ENCODE data around the gene ESRP2.
A peak's percentile ranks its signal among the peaks of the same experiment; 100 is the strongest.

ESRP2 gene

DNA sequence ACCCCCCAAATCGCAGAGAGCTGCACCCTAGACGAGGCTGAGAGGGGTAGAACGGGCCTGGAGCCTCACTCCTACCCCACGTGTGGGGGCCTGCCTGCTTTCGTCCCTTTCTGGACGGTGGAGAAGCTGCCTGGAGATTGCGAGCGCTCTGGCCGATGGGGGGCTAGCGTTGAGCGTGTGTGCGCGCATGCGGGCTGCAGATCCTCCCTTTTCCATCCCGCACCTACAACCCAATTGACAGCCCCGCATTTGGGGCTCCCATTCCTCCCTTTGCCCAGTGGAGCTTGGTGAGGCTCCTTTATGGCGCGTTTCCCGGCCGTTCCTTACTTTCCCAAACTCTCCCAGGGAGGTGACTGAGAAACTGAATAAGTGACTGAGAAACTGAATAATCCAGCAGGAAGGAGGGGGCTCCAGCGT lies 907 bp upstream of the ESRP2 start:
- DNase-seq, result no peak

- peak; percentile 57 for DNase-seq
Measured at GRCh38 chr16:68236137-68236825, 354 bp upstream of the ESRP2 start.

GRCh38 chr16:68235108-68235886 lies 630 bp downstream of the ESRP2 start:
- no peak for DNase-seq

DNA sequence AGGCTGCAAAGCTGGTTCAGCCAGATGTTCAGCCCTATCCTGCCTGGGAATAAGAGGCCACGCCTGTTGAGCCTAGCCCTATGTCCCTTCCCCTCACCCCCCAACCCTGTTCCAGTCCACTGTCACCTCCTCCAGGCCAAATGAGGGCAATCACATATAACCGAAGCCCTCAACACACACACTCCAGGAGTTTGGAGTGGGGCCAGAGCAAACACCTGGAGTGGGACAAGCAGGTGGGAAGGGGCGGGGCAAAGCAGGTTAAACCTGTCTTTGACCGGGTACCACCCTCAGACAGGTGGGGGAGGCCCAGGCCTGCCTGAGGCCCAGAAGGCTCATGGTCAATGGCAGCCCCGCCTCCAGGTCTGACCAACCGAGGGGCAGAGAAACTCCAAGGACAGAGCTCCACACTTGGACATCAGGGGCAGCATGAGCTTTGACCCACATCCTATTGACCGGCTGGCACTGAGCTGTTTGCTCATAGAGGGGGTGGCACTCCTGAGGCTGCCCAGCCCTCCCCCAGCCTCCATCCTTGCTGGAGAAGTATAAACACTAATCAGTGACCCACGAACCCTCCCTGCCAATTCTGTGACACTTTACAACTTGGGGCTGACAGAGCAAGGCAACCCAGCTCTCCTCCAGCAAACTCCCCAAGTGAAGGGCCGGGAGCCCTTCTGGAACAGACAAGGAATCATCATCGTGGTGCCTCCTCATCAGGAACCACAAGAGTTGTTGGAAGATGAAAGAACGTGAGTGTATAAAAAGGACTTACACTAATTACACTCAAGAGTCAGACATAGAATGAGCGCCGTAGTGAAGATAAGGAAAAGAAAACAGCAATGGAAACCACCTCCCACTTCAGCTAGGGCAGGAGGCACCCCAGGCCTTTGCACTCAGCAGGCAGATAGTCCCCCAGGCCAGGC lies 1.5 kb downstream of the ESRP2 start:
- no peak for DNase-seq

GRCh38 chr16:68233835-68234187 lies 2.1 kb downstream of the ESRP2 start:
- no peak for DNase-seq

- DNase-seq, result no peak
Measured at GRCh38 chr16:68233085-68233834, 2.7 kb downstream of the ESRP2 start.

- no peak for DNase-seq
Measured at GRCh38 chr16:68232335-68232734, 3.6 kb downstream of the ESRP2 start.

DNA sequence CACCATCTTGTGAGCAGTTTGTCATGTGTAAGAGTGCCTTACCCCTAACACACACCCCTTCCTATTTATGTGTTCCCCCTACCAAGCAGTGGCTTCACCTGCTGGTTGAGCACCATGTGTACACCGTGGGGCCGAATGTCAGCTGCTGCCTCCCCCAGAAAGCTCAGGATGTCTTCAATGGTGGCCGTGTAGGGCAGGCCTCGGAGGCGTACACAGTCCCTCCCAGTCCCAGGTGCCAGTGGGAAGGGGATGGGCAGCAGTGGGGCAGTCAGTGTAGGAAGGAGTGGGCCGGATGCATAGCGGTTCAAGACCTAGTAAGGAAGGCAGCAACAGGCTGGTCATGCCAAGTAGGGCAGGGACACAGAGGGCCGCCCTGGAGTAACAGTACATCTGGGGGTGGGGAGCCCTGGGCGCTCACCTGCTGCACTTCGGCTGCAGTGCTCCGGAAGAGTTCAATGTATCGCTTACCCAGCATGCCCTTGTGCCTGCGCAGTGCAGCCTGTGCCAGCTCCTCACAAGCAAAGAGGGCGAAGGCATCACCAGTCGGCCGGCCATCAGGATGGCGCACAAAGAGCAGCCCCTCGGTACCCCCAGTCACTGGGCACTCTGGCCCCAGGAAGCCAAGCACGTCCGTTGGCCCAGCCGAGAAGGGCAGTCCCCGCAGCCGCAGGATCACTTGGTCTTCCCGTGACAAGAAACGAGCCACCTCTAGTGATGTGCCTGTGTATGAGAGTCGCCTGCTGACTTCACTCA lies 4.4 kb downstream of the ESRP2 start:
- no peak for DNase-seq

- no peak for DNase-seq
Measured at GRCh38 chr16:68230956-68231355, 5.0 kb downstream of the ESRP2 start.

DNA sequence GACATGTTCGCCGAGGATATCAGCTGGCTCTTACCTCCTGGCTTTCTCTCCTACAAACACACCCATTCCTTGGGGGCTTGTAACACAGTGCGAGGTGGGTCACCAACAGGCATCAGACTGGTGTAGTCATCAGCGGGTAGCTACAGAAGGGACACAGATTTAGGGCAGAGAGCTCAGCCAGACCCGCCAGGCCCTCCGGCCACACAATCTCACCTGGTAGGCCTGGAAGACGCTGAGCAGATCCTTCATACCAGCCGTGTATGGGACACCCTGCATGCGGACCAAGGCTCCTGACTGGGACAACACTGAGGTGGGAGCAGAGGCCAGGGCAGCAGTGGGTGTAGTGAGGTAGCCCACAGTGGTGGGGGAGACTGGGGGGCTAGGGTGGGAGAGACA lies 5.8 kb downstream of the ESRP2 start:
- DNase-seq, result no peak

DNA sequence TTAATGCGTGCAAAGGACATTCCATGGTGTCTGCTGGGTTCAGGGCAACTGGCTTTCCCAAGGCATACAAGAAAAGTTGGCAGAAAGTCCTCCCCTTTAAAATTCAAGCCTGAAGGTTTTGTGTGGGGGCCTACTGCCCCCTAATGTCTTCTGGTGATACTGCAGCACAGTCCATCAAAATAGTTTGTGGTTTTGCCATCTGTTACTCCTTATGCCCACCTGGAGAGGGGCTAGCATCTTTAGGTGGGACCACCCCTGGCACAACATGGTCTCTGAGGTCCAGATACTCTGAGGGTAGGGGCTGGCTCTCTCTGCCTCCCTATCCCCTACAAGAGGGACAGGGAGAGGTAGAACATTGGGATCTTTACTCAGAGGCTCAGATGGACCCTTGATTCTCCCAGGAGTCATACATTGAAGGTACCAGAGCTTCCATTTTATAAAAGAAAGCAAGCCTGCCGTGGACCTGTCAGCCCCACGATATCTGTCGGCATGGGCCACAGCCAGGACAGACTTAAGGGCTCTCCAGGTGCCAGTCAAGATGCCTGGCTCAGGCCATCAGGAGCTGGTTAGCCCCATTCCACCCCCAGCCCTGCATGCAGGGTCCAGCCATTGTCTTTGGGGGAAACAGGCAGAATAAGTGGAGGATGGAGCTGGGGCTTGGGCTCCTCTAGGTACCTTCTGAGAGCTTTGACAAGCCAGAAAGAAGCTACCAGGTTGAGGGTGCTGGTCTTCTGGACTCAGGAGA lies 6.3 kb downstream of the ESRP2 start:
- DNase-seq, result peak; percentile 62

GRCh38 chr16:68228652-68229051 lies 7.3 kb downstream of the ESRP2 start:
- DNase-seq, result no peak

DNA sequence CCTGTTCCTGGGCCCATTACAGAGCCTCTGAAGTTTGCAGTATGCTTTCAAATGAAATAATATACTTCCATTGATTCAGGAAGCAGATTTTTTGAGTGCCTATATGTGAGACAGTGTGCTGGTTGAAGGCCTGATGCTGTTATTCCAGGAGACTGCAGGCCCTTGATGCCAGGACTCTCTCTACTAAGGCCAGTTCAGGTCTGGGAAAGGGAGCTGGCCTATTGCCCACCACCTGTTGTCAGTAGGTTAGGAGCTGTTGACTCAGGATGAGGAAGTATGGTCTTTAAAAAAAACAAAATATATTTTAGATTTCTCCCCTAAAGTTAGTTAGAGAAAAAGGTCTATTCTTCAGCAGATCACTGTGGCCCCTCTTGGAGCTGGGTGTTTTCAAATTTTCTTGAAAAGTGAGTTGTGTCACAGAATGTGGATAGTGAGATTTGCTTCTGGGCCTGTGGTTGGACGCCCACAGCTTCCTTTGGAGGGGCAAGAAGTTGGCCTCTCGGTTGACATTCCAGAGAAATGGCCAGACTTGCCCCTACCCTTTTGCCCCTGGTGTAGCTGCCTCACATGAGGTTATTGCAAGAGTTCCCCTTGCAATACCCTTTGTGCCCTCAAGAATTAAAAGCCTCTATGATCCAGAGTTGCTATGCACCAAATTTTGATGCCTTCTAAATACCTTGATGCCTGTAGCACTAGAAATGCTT lies 7.9 kb downstream of the ESRP2 start:
- no peak for DNase-seq

DNA sequence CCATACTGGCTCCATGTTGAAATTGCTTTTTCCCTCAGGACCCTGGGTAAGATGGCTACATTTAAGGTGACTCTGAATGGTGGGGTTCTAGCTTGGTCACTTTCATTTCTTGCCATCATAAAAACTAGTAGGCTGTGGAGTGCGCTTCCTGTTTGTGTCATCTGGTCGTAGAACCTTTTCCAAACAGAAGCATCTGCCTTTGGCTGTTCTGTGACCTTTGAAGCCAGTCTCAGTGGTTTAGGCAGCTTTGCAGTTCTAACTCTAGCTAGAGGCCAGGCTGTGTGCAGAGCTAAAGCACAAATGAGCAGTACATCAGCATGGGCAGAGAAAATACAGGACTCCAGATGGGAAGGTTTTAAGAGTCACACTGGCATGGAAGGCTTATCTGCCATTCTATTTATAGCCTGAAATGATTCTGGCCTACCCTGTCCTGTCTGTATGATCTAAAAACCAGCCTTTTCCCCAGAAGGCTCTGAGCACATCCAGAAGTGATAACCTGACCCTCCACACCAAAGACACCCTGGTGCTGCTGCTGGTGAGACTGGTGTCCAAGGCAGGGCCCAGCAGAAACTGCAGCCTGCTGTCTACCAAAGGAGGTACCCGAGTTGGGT lies 8.6 kb downstream of the ESRP2 start:
- DNase-seq, result peak; percentile 46

GRCh38 chr16:68226116-68226515 lies 9.8 kb downstream of the ESRP2 start:
- DNase-seq, result no peak

- no peak for DNase-seq
Measured at GRCh38 chr16:68223072-68223471, 12.9 kb downstream of the ESRP2 start.

DNA sequence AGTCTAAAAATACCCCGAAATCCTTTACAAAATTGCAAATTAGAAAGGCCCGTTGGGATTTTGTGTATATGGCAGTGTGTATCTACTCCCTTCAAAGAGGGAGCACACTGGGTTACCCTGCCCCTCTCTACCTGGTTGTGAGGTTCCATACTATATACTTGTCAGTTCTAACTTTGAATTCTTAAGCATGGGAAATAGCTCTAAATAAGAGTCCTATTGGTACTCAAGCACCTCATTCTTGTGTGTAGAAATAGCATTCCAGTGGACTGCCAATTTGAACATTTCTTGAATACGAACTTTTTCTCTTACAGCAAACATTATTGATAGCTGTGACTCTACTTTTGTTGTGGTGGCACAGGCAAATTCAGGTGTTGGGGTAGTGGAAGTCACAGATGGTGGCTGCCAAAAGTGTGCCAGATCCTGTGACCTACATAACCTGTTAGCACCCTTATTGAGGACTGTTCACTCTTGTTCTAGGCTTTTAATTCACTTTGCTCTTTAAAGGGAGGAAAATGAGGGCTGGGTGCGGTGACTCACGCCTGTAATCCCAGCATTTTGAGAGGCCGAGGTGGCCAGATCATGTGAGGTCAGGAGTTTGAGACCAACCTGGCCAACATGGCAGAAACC lies 16.1 kb downstream of the ESRP2 start:
- no peak for DNase-seq

GRCh38 chr16:68217506-68217905 lies 18.4 kb downstream of the ESRP2 start:
- no peak for DNase-seq

GRCh38 chr16:68216240-68216639 lies 19.7 kb downstream of the ESRP2 start:
- no peak for DNase-seq

DNA sequence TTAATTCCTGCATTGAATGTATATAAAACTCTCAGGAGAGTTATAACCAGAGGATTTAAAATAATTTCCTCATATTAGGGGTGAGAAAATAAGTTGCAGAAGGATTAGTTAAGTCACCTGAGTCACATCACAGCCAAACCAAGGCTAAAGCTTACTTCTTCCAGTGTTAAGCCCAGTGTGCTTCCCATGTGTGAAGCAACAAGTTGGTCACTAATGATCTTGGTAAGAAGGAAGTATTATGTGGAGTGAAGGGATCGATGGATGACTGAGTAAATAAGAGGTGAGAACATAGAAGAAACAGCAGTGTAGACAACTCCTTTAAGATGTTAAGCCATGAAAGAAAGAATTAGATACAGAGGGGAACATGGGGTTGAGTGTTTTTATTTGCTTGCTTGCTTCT lies 20.6 kb downstream of the ESRP2 start:
- DNase-seq, result no peak
